HUES48 (cell line): ENCODE measurements around the gene MORN4.

Experiments used
- H3K27ac ChIP-seq: one replicate; pipeline ENCODE4 v1.7.0; 2013; ENCODE audit warnings: low read depth, low read length, inconsistent platforms
- H3K27me3 ChIP-seq: 2 replicates; pipeline ENCODE4 v1.6.1; 2013; ENCODE audit warnings: mild to moderate bottlenecking, low read length; ENCODE audit not compliant: control insufficient read depth, insufficient read depth
- H3K36me3 ChIP-seq: 2 replicates; pipeline ENCODE4 v1.6.1; 2013; ENCODE audit warnings: low read length; ENCODE audit not compliant: control insufficient read depth, insufficient read depth
- H3K4me1 ChIP-seq: 2 replicates; pipeline ENCODE4 v1.6.1; 2013; ENCODE audit warnings: mild to moderate bottlenecking, low read length; ENCODE audit not compliant: control insufficient read depth, insufficient read depth
- H3K4me3 ChIP-seq: 2 replicates; pipeline ENCODE4 v1.5.1; 2013; ENCODE audit warnings: mild to moderate bottlenecking, low read depth, low read length
- H3K9ac ChIP-seq: 2 replicates; pipeline ENCODE4 v1.6.1; 2013; ENCODE audit warnings: mild to moderate bottlenecking, low read depth, low read length, moderate library complexity
- H3K9me3 ChIP-seq: 2 replicates; pipeline ENCODE4 v1.6.1; 2013; ENCODE audit warnings: low read length; ENCODE audit not compliant: control insufficient read depth, insufficient read depth

Gene MORN4

DNA sequence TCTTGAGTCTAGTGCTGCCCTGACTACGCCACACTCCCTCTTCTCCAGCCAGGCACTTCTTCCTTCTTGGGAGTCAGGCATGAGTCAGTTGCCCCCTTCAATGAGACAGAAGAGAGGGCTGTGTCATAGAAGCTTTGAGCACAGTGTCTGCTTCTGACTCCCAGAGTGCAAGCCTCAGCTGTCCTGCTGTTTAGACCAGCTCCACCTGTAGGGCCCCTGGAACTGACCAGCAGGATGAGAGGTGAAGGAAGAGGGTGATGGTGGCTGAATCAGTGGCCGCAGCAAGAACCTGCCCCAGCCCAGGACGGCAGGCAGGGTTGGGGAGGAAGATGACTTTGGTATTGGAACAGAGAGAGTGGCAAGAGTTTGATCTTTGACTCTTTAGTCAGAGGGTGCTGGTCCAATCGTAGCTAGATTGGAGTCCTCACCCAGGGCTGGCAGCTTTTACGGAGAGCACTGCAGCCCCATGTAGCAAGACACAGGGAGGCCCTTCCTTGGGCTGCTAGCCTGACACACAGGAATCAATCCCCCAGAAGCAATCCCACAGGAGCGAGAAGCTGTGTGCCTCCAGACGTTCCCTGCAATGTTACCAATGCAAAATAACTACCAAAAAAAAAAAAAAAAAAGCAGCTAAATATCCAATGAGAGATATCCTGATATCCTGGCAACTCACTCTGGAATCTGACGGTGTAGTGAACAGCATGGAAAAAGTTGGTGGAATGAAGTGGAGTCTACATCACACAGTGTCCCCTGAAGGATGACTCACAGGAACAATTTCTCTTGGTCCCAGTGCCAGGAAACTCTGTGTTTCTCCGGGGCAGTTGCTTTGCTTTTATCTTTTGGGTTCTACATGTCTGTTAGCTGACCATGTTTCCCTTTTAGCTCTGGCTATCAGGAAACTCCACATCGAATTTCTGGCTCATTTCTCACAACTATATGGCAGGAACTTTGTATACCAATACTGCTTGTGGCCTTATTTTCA is 36.9 kb downstream of the MORN4 start:
- Histone ChIP-seq H3K4me1 (no peaks in the 10 kb centered on the region), H3K27ac (no peak overlapping the region), H3K36me3 (no peaks in the 10 kb centered on the region), H3K4me3 (no peak overlapping the region), H3K9ac (no peak overlapping the region), H3K27me3 (no peaks in the 10 kb centered on the region), H3K9me3 (no peaks in the 10 kb centered on the region)

DNA sequence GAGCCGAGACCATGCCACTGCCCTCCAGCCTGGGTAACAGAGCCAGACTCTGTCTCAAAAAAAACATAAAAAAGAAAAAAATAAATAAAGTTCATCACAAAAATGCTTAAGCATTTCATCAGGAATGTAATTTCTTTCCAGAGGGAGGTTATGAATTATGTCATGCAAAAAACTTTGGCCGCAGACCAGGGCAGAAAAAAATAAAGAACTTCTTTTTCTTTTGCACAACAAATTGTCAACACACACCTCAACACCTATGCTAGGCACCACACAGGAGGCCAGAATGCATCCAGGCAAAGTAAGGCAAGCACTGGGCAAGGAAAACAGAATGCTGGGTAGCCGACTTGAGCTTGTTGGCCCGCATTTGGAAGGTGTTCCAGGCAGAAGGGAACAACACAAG is 39.9 kb downstream of the MORN4 start:
- no peaks in the 10 kb centered on the region for H3K36me3 ChIP-seq
- H3K9ac ChIP-seq: no peak overlapping the region
- no peaks in the 10 kb centered on the region for H3K27me3 ChIP-seq
- no peak overlapping the region for H3K27ac ChIP-seq
- no peaks in the 10 kb centered on the region for H3K4me1 ChIP-seq
- no peaks in the 10 kb centered on the region for H3K9me3 ChIP-seq
- H3K4me3 ChIP-seq: no peak overlapping the region

DNA sequence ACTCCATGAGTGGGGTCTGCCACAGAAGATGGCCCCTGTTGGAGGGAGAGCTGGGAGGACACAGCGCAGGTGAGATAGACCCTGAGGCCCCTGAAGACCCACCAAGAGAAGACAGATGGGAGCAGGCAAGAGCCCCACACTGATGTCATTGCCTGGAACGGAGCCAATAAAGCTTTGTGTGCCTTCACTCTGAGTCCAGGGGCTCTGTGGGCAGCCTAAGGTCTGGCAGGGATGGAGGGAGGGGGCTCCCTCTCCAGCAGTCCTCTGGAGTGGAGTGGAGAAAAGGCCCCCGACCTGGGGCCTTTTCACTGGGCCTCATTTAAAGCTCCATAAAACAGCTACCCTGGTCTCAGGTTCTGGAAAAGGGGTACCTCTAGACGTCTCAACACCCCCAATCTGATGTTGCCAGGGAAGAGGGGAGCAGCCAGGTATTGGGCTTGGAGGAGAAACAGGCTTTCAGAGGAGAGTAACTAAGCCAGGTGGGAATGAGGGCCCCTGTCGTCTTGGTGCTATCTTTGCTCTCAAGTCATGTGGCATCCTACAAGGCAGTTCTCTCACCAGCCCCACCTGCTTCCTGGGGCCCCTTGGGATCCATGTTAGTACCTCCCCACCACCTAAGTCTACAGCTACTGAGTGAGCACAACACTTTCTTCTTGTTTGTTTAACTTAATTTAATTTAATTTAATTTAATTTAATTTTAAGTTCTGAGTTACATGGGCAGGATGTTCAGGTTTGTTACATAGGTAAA is 42.4 kb downstream of the MORN4 start:
- Histone ChIP-seq H3K36me3 (no peaks in the 10 kb centered on the region), H3K9ac (no peak overlapping the region), H3K27me3 (no peaks in the 10 kb centered on the region), H3K4me1 (no peaks in the 10 kb centered on the region), H3K27ac (no peak overlapping the region), H3K9me3 (no peaks in the 10 kb centered on the region), H3K4me3 (no peak overlapping the region)

DNA sequence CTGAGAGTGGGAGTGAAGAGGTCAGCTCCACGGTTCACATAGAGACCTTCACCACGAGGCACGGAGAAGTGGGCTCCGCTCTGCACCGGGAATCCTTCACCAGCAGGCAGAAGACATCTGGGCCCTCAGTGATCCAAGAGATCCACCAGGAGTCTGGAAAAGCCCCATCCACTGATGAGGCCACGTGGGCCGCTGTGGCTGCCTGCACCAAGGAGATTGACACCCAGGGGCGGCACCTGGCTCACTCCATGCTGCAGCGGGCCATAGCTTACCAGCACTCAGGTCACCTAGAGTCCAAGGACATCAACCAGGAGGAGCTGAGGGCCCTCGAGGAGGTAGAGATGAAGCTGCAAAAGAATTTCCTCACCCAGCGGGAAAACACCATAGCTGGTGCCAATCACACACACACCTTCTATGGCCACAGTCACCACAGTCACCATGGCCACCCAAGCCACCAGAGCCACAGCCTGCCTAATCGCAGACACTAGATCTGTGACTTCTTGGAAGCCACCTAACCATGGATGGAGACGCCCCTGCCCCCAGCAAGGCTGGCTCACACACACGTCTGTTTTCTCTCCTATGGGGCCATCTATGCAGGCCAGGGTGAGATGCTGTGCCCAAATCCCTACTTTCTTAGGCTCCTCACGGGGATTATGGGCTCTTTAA is 43.1 kb downstream of the MORN4 start:
- Histone ChIP-seq H3K27me3 (no peaks in the 10 kb centered on the region), H3K4me1 (no peaks in the 10 kb centered on the region), H3K4me3 (no peak overlapping the region)

DNA sequence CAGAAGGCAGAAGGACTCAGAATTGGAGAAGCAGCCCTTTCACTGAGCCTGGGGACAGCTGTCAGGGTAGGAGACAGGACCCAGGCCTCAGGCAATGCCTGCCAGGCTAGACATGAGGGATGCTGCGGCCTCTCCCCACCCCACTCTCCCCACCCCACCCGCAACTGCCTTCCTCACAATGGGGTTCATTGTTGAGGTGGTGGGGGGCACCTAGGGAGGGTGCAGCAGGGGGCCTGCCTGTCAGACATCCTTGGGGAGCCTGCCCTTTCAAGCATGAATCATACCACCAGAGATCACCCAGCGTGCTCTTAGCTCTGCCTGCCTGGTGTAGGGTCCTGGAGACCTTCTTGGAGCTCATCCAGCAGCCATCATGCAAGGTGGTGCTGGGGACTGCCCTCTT is 43.8 kb downstream of the MORN4 start, which contains the start of gene C10orf62:
Gene C10orf62 (plus strand): TSS at position 243 of the 400 bp plus-strand sequence. CDS start 177 bp downstream, outside the sequence.
- Histone ChIP-seq H3K9me3 (no peaks in the 10 kb centered on the region), H3K27ac (no peak within 1 kb of the TSS), H3K27me3 (no peaks in the 10 kb centered on the region), H3K4me3 (no peak within 1 kb of the TSS), H3K4me1 (no peaks in the 10 kb centered on the region), H3K36me3 (no peaks in the 10 kb centered on the region), H3K9ac (no peak within 1 kb of the TSS)

More for the DNA sequence above, 43.1 kb downstream of the MORN4 start:
- Histone ChIP-seq H3K27ac (no peak overlapping the region), H3K9ac (no peak overlapping the region), H3K36me3 (no peaks in the 10 kb centered on the region), H3K9me3 (no peaks in the 10 kb centered on the region)

DNA sequence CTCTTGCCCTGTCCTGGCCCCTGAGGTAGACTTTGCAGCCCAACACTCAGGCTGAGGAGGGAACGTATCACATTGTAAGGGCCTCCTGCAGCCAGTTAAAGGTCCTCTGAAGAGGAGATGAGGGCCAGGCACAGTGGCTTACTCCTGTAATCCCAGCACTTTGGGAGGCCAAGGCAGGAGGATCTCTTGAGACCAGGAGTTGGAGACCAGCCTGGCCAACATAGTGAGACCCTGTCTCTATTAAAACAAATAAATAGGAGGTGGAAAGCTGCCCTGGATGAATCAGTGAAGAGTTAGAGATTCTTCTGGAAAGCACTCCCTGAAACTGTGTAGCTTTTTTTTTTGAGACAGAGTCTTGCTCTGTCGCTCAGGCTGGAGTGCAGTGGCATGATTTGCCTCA is 46.1 kb downstream of the MORN4 start:
- H3K9me3 ChIP-seq: no peaks in the 10 kb centered on the region
- no peaks in the 10 kb centered on the region for H3K36me3 ChIP-seq
- H3K27me3 ChIP-seq: no peaks in the 10 kb centered on the region
- H3K27ac ChIP-seq: no peak overlapping the region
- H3K4me1 ChIP-seq: no peaks in the 10 kb centered on the region; the same call in 1 of the 2 replicates
- H3K4me3 ChIP-seq: no peak overlapping the region
- H3K9ac ChIP-seq: no peak overlapping the region

DNA sequence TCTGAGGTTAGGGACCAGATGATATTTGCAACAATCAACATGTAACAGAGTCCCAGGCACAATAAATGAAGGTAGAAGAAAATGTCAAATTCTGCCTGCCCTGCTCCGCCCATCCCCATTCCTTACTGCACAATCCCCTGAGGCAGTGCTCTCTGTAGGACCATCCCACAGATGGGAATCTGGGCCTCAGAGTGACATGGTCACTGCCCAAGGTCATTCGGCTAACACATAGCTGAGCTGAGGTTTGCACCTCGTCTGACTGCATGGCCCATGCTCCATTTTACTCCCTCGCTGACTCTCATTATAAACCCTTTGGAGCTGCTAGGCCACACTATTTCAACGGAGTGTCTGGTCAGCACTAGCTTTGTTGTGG is 47.9 kb downstream of the MORN4 start:
- no peak overlapping the region for H3K27ac ChIP-seq
- H3K9ac ChIP-seq: no peak overlapping the region
- H3K4me3 ChIP-seq: no peak overlapping the region
- no peaks in the 10 kb centered on the region for H3K9me3 ChIP-seq
- H3K36me3 ChIP-seq: no peaks in the 10 kb centered on the region
- H3K4me1 ChIP-seq: no peaks in the 10 kb centered on the region; the same call in 1 of the 2 replicates
- no peaks in the 10 kb centered on the region for H3K27me3 ChIP-seq

DNA sequence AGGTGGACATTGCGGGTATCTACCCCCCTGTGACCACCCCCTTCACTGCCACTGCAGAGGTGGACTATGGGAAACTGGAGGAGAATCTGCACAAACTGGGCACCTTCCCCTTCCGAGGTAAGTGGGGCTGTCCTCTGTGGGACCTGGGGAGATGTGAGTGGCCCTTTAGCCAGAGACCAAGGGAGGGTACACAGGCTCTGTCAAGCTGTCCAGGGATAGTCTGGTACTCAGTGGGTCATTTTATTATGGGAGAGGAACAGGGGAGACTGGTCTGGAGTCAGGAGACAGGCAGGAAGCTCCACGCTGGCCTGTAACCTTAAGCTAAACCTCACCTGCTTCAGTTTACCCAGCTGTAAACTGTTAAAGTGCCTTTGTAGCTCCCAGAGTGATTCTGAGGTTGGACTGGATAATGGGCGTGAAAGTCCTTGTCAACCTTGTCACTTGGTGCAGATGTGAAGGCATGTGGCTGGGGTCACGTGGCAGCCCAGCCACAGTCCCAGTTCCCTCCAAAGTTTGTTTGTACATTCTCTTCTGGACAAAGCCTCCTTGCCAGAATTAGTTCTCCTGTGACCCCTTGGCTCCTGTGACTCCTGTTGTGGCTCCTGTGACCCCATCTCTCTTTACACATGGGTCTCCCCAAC is 48.4 kb downstream of the MORN4 start:
- Histone ChIP-seq H3K9me3 (no peaks in the 10 kb centered on the region), H3K4me3 (no peak overlapping the region), H3K27ac (no peak overlapping the region), H3K9ac (no peak overlapping the region), H3K4me1 (no peaks in the 10 kb centered on the region; the same call in 1 of the 2 replicates), H3K27me3 (no peaks in the 10 kb centered on the region), H3K36me3 (no peaks in the 10 kb centered on the region)

DNA sequence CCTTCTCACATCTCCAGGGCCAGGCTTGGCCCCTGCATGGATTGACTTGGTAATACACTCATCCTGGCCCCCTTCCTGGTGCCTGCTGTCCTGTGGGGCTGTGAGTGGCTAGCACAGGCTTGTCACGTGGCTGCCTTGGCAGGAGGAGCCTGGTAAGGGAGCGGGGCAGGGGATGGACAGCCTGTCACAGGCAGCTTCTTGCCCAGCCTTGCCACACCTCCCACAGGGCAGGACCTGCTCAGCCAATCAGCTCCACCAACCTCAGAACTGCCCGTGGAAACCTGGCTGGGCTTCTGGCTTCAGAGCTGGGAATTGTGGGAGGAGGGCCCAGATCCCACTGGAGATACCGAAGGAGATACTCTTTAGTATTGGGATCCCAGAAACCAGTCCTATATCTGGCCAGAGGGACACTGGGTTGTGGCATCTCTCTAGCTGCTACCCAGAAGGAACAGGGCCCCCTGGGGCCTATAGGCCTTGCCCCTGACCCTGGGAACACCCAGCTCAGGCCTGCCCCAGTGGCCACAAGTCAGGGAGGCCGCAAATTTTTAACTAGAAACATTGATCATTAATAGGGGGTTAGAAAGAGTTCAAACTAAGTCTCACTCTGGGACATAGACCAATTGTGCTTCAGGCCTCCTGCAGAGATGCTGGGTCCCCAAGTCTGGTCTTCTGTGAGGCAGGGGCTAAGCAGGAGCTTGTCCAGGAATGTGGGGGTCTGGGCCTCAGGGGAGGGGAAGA is 49.1 kb downstream of the MORN4 start, which contains the start of gene HOGA1:
Gene HOGA1 (plus strand): TSS at position 330 of the 738 bp plus-strand sequence. CDS start 315 bp downstream, at position 645.
- Histone ChIP-seq H3K4me3 (no peak within 1 kb of the TSS), H3K27ac (no peak within 1 kb of the TSS), H3K4me1 (no peaks in the 10 kb centered on the region; the same call in 1 of the 2 replicates), H3K27me3 (no peaks in the 10 kb centered on the region), H3K9ac (no peak within 1 kb of the TSS), H3K9me3 (no peaks in the 10 kb centered on the region), H3K36me3 (no peaks in the 10 kb centered on the region)

DNA sequence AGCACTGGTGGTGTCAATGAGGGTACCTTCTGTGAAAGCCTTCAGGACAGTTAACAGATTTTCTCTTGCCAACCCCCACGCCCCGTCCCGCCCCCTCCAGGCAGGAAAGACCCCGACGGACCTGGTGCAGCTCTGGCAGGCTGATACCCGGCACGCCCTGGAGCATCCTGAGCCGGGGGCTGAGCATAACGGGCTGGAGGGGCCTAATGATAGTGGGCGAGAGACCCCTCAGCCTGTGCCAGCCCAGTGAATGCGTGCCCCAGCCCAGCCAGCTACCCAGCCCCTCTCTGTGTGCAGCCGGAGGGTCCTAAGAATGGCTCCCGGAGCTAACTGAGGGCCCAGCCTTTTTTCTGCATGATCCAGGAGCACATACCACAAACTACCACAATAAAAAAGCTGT is 49.8 kb downstream of the MORN4 start:
- Histone ChIP-seq H3K36me3 (no peaks in the 10 kb centered on the region), H3K4me1 (no peaks in the 10 kb centered on the region; the same call in 1 of the 2 replicates), H3K27ac (no peak overlapping the region), H3K27me3 (no peaks in the 10 kb centered on the region), H3K4me3 (no peak overlapping the region), H3K9ac (no peak overlapping the region), H3K9me3 (no peaks in the 10 kb centered on the region)
